Erythroblast (primary cell): ENCODE data around the gene TMEM80.

Source experiments
- GATA1 ChIP-seq: IDR thresholded peaks from 2 replicates; pipeline ENCODE4 v1.6.1; 2011; ENCODE audit warnings: low read depth, mild to moderate bottlenecking, control low read depth, low read length, moderate library complexity
- POLR2A ChIP-seq: IDR thresholded peaks from 2 replicates; pipeline ENCODE4 v1.6.1; 2011; ENCODE audit warnings: mild to moderate bottlenecking, low read length

- TF ChIP-seq POLR2A = no peak
- TF ChIP-seq GATA1 = no peak
These were observed 4.1 kb downstream of the TMEM80 start for GRCh38 chr11:699753-700152.
